Measurements from ENCODE around the gene CNOT3.
A peak's percentile ranks its signal among the peaks of the same experiment; 100 is the strongest.

Gene CNOT3

DNA sequence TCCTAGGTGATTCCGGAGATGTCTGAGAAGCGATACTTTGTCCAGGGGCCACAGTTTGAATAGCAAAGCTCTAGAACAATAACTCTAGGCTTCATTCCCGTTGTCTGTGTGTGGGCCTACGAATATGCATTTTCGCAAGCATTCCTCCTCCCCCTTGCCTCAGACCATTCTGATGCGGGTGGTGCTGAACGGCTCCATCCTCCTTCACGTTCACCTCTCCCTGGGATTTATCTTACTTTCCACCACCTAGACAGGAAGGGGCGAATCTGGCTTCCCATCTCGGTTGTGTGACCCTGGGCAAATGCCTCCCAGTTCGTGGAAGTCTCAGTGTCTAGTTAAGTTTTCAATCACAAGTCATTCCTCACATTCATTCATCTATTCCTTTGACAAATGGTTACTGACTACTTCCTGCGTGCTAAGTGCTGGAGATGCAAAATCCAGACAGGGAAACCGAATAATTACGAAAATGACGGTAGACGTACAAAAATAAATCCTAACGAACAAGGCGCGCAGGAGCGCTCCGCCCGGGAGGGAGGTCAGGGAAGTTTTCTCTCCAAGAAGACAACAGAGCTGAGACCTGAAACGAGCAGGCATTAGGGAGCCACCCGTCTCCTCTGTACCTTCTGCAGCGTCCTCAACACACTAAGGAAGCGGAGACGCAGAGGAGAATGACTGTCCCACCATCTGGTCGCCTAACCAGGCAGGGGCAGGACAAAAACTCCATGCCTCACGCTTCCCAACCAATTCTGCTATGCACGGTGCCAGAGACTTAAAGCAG lies 1.3 kb upstream of the CNOT3 start:
- H3K9ac ChIP-seq (ENCODE audit: low read length): peak overlapping the region; percentile 63
- no peak for TF ChIP-seq EZH2phosphoT487 (conservative IDR thresholded peaks at IDR 0.05; ENCODE audit: low read length)
- no peak for TF ChIP-seq CTCF (IDR thresholded peaks at IDR 0.05; ENCODE audit: insufficient read depth, low read length, poor library complexity, severe bottlenecking)
- no peaks in the 10 kb centered on the region for H3K27me3 ChIP-seq (ENCODE audit: low read length)
- H3K4me2 ChIP-seq (ENCODE audit: low read depth, low read length, poor library complexity, severe bottlenecking): peak overlapping the region; percentile 82
- H3K9me2 ChIP-seq (replicated peaks; ENCODE audit: insufficient read depth, low read length): no peaks in the 10 kb centered on the region
- H2AFZ ChIP-seq (ENCODE audit: low read depth, low read length, severe bottlenecking): peak overlapping the region; percentile 69
- H3K79me2 ChIP-seq (ENCODE audit: insufficient read depth, low read length): peaks cover 35% of the 10 kb centered on the region
- H3K4me3 ChIP-seq (ENCODE audit: insufficient read depth, low read length, poor library complexity, severe bottlenecking): peak overlapping the region; percentile 57
- H3K9me3 ChIP-seq (ENCODE audit: insufficient read depth, low read length): no peaks in the 10 kb centered on the region
- no peaks in the 10 kb centered on the region for H3F3A ChIP-seq (ENCODE audit: insufficient read depth)
- no peak overlapping the region for H3K27ac ChIP-seq (ENCODE audit: low read depth, low read length)
- H3K36me3 ChIP-seq (ENCODE audit: low read length): no peaks in the 10 kb centered on the region
- H4K20me1 ChIP-seq (ENCODE audit: low read depth, low read length): no peaks in the 10 kb centered on the region; the same call in 1 of the 2 replicates

DNA sequence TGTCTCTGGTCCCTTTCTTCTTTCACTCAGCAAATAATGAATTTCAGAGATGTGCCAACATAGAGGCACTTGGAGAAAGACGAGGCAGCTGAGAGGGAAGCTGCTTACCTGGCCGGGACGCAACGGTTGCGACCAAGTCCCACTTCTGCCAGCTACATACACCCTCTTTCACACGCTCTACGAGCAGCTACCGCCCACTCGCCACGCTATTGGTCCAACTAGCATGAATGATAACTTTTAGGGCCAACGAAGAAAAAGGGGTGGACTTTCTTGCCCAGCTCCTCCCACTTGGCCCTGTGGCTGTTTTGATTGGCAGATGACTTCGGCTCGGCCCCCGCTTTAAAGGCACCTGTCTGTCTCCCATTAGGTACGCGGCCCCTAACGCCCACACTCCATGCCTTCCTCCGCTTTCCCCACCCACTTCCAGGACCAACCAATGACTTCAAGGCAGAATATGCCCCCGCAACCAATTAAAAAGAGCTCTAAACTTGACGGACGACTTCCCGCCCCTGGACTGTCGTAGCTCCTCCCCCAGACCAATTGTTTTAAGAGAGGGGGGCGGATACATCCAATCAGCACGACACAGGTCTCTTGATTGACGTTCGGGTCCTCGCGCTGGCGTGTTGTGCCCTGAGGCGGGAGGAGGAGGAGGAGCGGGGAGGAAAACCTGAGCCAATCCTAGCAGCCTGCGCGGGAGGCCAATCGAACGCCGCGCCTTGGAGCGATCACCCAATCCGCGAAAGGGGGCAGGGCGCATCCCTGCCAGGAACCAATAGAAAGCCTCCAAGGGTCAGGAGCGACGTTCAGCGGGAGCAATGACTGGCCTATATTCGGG lies 481 bp upstream of the CNOT3 start:
- H3K9me2 ChIP-seq (replicated peaks; ENCODE audit: insufficient read depth, low read length): no peaks in the 10 kb centered on the region
- peaks cover 43% of the 10 kb centered on the region for H3K79me2 ChIP-seq (ENCODE audit: insufficient read depth, low read length)
- H3K4me2 ChIP-seq (ENCODE audit: low read depth, low read length, poor library complexity, severe bottlenecking): peak overlapping the region; percentile 82
- H3K27me3 ChIP-seq (ENCODE audit: low read length): no peaks in the 10 kb centered on the region
- H3K36me3 ChIP-seq (ENCODE audit: low read length): no peaks in the 10 kb centered on the region
- H3K27ac ChIP-seq (ENCODE audit: low read depth, low read length): no peak overlapping the region
- H3F3A ChIP-seq (ENCODE audit: insufficient read depth): no peaks in the 10 kb centered on the region
- H3K9me3 ChIP-seq (ENCODE audit: insufficient read depth, low read length): no peaks in the 10 kb centered on the region
- peak overlapping the region; percentile 88 for H3K9ac ChIP-seq (ENCODE audit: low read length)
- TF ChIP-seq EZH2phosphoT487 (conservative IDR thresholded peaks at IDR 0.05; ENCODE audit: low read length) (no peak), CTCF (IDR thresholded peaks at IDR 0.05; ENCODE audit: insufficient read depth, low read length, poor library complexity, severe bottlenecking) (no peak)
- H2AFZ ChIP-seq (ENCODE audit: low read depth, low read length, severe bottlenecking): peak overlapping the region; percentile 69
- H4K20me1 ChIP-seq (ENCODE audit: low read depth, low read length): no peaks in the 10 kb centered on the region; the same call in 1 of the 2 replicates
- H3K4me3 ChIP-seq (ENCODE audit: insufficient read depth, low read length, poor library complexity, severe bottlenecking): peak overlapping the region; percentile 75

DNA sequence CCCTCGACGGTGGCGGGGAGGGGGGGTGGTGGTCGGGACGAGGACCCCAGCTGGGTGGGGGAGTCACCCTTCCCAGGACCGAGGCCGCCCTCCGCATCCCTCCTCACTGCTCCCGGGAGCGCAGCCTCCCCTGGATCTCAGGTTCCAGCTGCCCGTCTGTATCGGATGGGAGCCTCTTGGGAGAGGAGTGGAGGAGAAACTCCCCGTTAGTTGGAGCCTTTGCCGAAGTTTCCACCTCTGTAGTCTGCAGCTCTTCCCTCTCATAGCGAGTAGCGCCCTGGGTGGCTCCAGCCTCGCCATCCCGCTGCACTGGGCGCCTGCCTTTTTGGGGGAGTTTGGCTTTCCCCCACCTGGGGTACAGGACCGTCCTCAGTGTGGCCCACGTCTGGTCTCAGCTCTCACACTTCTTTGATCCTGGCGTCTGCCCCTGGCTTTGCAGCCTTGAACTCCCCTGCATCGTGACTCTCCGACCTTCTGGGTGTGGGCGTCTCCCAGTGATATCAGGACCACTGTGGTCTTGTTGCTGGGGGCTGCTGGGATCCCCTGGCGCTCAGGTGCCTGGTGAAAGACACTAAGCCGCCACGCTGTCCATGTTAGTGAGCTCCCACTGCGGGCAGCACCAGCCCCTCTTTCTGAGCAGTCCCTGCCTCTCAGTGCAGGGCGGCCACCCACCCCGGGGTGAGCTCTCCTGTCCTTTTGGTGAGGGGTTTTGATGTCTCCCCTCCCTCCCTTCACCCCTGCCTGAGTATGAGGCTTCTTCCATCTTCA lies 1.1 kb downstream of the CNOT3 start:
- Histone ChIP-seq H3K9me3 (ENCODE audit: insufficient read depth, low read length) (no peaks in the 10 kb centered on the region), H3K9me2 (replicated peaks; ENCODE audit: insufficient read depth, low read length) (no peaks in the 10 kb centered on the region), H3K4me2 (ENCODE audit: low read depth, low read length, poor library complexity, severe bottlenecking) (peak overlapping the region; percentile 73), H3K9ac (ENCODE audit: low read length) (peak overlapping the region; percentile 88), H4K20me1 (ENCODE audit: low read depth, low read length) (no peaks in the 10 kb centered on the region; the same call in 1 of the 2 replicates), H2AFZ (ENCODE audit: low read depth, low read length, severe bottlenecking) (no peak overlapping the region), H3K79me2 (ENCODE audit: insufficient read depth, low read length) (peaks cover 50% of the 10 kb centered on the region), H3F3A (ENCODE audit: insufficient read depth) (no peaks in the 10 kb centered on the region), H3K36me3 (ENCODE audit: low read length) (no peaks in the 10 kb centered on the region), H3K27ac (ENCODE audit: low read depth, low read length) (peak overlapping the region; percentile 67; the same call in 1 of the 2 replicates), H3K4me3 (ENCODE audit: insufficient read depth, low read length, poor library complexity, severe bottlenecking) (peak overlapping the region; percentile 75), H3K27me3 (ENCODE audit: low read length) (no peaks in the 10 kb centered on the region)
- TF ChIP-seq EZH2phosphoT487 (conservative IDR thresholded peaks at IDR 0.05; ENCODE audit: low read length): no peak
- no peak for TF ChIP-seq CTCF (IDR thresholded peaks at IDR 0.05; ENCODE audit: insufficient read depth, low read length, poor library complexity, severe bottlenecking)

Measured in SU-DHL-6 (cell line).